ENCODE measurements around the gene CHCHD6. TPM values are rescaled to one million over a fixed set of nuclear protein-coding genes. Genes with fewer than 3 reads are reported as not detected.

CHCHD6 gene
- total RNA-seq, 1 donor from 2014 or later, result 15.7 TPM

GRCh38 chr3:126859415-126860246 is 155.6 kb downstream of the CHCHD6 start:
- H3K27me3 Mint-ChIP-seq (ENCODE audit: low read depth), result no peaks in the 10 kb centered on the region

DNA sequence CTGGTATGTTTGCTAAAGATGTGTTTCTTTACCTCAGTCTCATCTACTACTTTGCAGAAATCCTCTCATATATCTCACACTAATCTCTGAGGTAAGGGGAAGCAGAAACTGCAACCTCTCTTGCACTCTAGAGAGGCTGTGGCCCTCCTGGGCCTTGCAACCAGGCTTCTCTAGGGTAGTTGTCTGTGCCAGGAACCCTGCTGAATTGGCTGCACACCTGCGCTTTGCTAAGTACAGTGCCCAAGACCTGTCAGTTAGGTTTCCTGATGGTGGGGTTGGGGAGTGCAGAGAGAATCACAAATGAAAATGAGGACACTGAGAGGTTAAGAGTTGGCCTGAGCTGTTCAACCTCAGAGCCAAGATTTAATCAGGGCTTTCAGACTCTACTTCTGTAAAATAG is 161.7 kb downstream of the CHCHD6 start:
- no peaks in the 10 kb centered on the region for H3K27me3 Mint-ChIP-seq (ENCODE audit: low read depth)
- no peak overlapping the region for H3K4me3 Mint-ChIP-seq (ENCODE audit: low read depth)
- H3K4me1 Mint-ChIP-seq (ENCODE audit: low read depth), result no peaks in the 10 kb centered on the region
- peaks cover 10% of the 10 kb centered on the region for H3K36me3 Mint-ChIP-seq (ENCODE audit: low read depth)
- DNase-seq (ENCODE audit: low spot score), result no peak
- intact Hi-C loops (cut with micrococcal nuclease), result no loop called here
- peaks cover 8% of the 10 kb centered on the region for H3K9me3 Mint-ChIP-seq
- H3K27ac Mint-ChIP-seq, result no peak overlapping the region

More at GRCh38 chr3:126859415-126860246, 155.6 kb downstream of the CHCHD6 start:
- no peak for DNase-seq (ENCODE audit: low spot score)
- Mint-ChIP-seq H3K9me3 (no peaks in the 10 kb centered on the region), H3K36me3 (ENCODE audit: low read depth) (no peaks in the 10 kb centered on the region), H3K27ac (no peak overlapping the region), H3K4me3 (ENCODE audit: low read depth) (no peak overlapping the region), H3K4me1 (ENCODE audit: low read depth) (no peaks in the 10 kb centered on the region)
- intact Hi-C loops (cut with micrococcal nuclease), result no loop called here

GRCh38 chr3:126866175-126866759 is 162.2 kb downstream of the CHCHD6 start:
- Mint-ChIP-seq H3K27ac (no peak overlapping the region), H3K4me3 (ENCODE audit: low read depth) (no peak overlapping the region), H3K4me1 (ENCODE audit: low read depth) (no peaks in the 10 kb centered on the region), H3K9me3 (peaks cover 8% of the 10 kb centered on the region), H3K36me3 (ENCODE audit: low read depth) (peaks cover 10% of the 10 kb centered on the region), H3K27me3 (ENCODE audit: low read depth) (no peaks in the 10 kb centered on the region)
- intact Hi-C loops (cut with micrococcal nuclease), result no loop called here
- no peak for DNase-seq (ENCODE audit: low spot score)

DNA sequence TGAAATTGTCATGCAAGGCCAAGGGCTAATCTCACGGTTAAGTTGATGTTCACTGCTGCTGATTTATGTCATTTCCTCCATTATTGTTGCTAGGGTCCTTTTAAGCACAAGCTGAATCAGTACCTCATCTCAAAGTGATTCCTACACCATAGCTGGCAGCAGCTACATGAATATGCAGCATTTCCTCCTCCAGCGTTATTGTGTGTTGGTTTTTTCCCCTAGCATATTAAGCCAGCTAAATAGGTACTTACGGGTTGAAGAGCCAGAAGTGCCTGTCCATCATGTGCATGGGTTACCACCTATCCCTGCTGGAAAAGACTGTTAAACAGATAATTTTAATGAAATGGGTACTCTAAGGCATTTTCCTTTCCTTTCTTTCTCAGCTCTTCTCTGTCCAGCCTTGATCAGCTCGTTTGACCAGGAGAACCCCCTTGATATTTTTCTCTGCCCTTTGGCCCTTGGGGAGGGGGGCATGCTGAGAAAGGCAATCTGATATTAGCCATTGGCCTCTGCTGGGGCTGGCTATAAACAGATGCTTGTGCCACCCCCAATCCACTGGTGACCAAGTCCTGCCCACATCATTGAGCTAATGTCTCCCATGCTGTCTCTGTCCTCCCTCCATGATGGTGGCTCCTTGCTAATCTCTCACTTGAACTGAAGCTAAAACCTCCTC is 163.3 kb downstream of the CHCHD6 start:
- no peak overlapping the region for H3K4me3 Mint-ChIP-seq (ENCODE audit: low read depth)
- H3K36me3 Mint-ChIP-seq (ENCODE audit: low read depth), result peaks cover 10% of the 10 kb centered on the region
- H3K27me3 Mint-ChIP-seq (ENCODE audit: low read depth), result no peaks in the 10 kb centered on the region
- H3K4me1 Mint-ChIP-seq (ENCODE audit: low read depth), result no peaks in the 10 kb centered on the region
- no peak overlapping the region for H3K27ac Mint-ChIP-seq
- DNase-seq (ENCODE audit: low spot score), result no peak
- intact Hi-C loops (cut with micrococcal nuclease), result no loop called here
- H3K9me3 Mint-ChIP-seq, result peaks cover 8% of the 10 kb centered on the region

GRCh38 chr3:126867863-126868200 is 163.8 kb downstream of the CHCHD6 start:
- Mint-ChIP-seq H3K4me3 (ENCODE audit: low read depth) (no peak overlapping the region), H3K9me3 (peaks cover 8% of the 10 kb centered on the region), H3K36me3 (ENCODE audit: low read depth) (peaks cover 10% of the 10 kb centered on the region), H3K4me1 (ENCODE audit: low read depth) (no peaks in the 10 kb centered on the region), H3K27me3 (ENCODE audit: low read depth) (no peaks in the 10 kb centered on the region), H3K27ac (no peak overlapping the region)
- no peak for DNase-seq (ENCODE audit: low spot score)
- intact Hi-C loops (cut with micrococcal nuclease), result no loop called here

- peaks cover under 1% of the 10 kb centered on the region for H3K9me3 Mint-ChIP-seq
- no peak overlapping the region for H3K27ac Mint-ChIP-seq
- no peak overlapping the region for H3K4me3 Mint-ChIP-seq (ENCODE audit: low read depth)
- peaks cover 3% of the 10 kb centered on the region for H3K36me3 Mint-ChIP-seq (ENCODE audit: low read depth)
- no peak for DNase-seq (ENCODE audit: low spot score)
- H3K4me1 Mint-ChIP-seq (ENCODE audit: low read depth), result no peaks in the 10 kb centered on the region
- intact Hi-C loops (cut with micrococcal nuclease), result no loop called here
- no peaks in the 10 kb centered on the region for H3K27me3 Mint-ChIP-seq (ENCODE audit: low read depth)
Observed at GRCh38 chr3:126870608-126871210, 166.7 kb downstream of the CHCHD6 start.

DNA sequence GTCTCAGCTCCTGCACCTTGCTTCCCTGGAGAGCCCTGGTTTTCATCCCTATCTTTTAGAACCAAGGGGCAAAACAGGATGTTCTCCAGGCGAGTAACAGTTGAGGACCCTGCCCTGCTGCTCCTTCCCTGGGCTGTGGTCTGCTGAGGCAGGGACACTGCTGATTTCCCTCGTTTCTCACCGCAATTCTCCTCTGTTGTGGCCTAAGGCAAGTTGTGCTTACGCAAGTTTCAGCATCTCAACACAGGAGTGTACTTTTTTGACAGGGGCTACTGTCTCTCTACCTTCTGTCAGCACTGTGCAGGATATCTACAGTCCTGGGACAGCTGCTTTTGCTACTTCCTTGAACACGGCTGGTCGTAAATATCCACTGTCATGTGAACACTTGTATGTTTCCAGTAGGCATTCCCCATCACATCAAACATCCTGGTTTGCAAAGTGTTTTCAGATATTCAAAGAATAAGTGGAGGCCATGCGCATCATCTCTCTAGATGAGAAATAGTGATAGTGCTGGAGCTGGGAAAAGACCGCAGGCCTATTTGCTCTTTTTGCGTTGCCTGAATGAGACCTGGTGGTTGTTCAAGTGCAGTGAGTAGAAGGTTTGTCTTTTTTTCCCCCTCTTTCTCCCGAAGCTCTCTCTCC is 168.8 kb downstream of the CHCHD6 start:
- H3K36me3 Mint-ChIP-seq (ENCODE audit: low read depth), result no peaks in the 10 kb centered on the region
- H3K4me3 Mint-ChIP-seq (ENCODE audit: low read depth), result no peak overlapping the region
- no peaks in the 10 kb centered on the region for H3K9me3 Mint-ChIP-seq
- no peak overlapping the region for H3K27ac Mint-ChIP-seq
- no peak for DNase-seq (ENCODE audit: low spot score)
- H3K4me1 Mint-ChIP-seq (ENCODE audit: low read depth), result no peaks in the 10 kb centered on the region
- intact Hi-C loops (cut with micrococcal nuclease), result no loop called here
- H3K27me3 Mint-ChIP-seq (ENCODE audit: low read depth), result no peaks in the 10 kb centered on the region

- no peaks in the 10 kb centered on the region for H3K27me3 Mint-ChIP-seq (ENCODE audit: low read depth)
- H3K27ac Mint-ChIP-seq, result no peak overlapping the region
- H3K36me3 Mint-ChIP-seq (ENCODE audit: low read depth), result no peaks in the 10 kb centered on the region
- H3K4me1 Mint-ChIP-seq (ENCODE audit: low read depth), result no peaks in the 10 kb centered on the region
- H3K9me3 Mint-ChIP-seq, result no peaks in the 10 kb centered on the region
- H3K4me3 Mint-ChIP-seq (ENCODE audit: low read depth), result no peak overlapping the region
- no peak for DNase-seq (ENCODE audit: low spot score)
- intact Hi-C loops (cut with micrococcal nuclease), result no loop called here
Observed at GRCh38 chr3:126873416-126873815, 169.4 kb downstream of the CHCHD6 start.

- Mint-ChIP-seq H3K27me3 (ENCODE audit: low read depth) (no peaks in the 10 kb centered on the region), H3K36me3 (ENCODE audit: low read depth) (no peaks in the 10 kb centered on the region), H3K9me3 (no peaks in the 10 kb centered on the region), H3K27ac (no peak overlapping the region), H3K4me1 (ENCODE audit: low read depth) (no peaks in the 10 kb centered on the region), H3K4me3 (ENCODE audit: low read depth) (no peak overlapping the region)
- DNase-seq (ENCODE audit: low spot score), result no peak
- intact Hi-C loops (cut with micrococcal nuclease), result no loop called here
Observed at GRCh38 chr3:126878664-126879063, 174.6 kb downstream of the CHCHD6 start.

- Mint-ChIP-seq H3K4me1 (ENCODE audit: low read depth) (no peaks in the 10 kb centered on the region), H3K4me3 (ENCODE audit: low read depth) (no peak overlapping the region), H3K36me3 (ENCODE audit: low read depth) (no peaks in the 10 kb centered on the region), H3K27me3 (ENCODE audit: low read depth) (no peaks in the 10 kb centered on the region), H3K27ac (no peak overlapping the region), H3K9me3 (no peaks in the 10 kb centered on the region)
- no peak for DNase-seq (ENCODE audit: low spot score)
- intact Hi-C loops (cut with micrococcal nuclease), result no loop called here
Observed at GRCh38 chr3:126880901-126881300, 176.9 kb downstream of the CHCHD6 start.

GRCh38 chr3:126881861-126882260 is 177.8 kb downstream of the CHCHD6 start:
- Mint-ChIP-seq H3K27me3 (ENCODE audit: low read depth) (no peaks in the 10 kb centered on the region), H3K4me1 (ENCODE audit: low read depth) (no peaks in the 10 kb centered on the region), H3K4me3 (ENCODE audit: low read depth) (no peak overlapping the region), H3K36me3 (ENCODE audit: low read depth) (no peaks in the 10 kb centered on the region), H3K27ac (no peak overlapping the region), H3K9me3 (no peaks in the 10 kb centered on the region)
- intact Hi-C loops (cut with micrococcal nuclease), result no loop called here
- no peak for DNase-seq (ENCODE audit: low spot score)

DNA sequence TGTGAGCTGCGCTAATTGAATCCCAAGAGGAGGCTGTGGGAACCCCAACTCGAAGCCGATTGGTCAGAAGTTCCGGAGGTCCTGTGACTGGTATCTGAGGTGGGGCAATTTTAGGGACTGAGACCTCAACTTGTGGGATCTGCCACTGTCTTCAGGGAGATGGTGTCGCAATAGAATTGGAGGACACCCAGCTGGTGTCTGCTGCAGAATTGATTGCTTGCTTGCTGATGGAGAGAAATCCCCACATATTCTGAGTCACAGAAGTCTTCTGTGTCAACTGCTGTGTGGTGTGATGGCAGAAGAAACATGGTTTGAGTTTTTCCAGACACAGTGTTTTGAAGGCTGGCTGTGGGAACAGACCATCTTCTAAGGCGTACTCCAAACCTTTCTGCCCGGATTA is 179.2 kb downstream of the CHCHD6 start:
- intact Hi-C loops (cut with micrococcal nuclease), result no loop called here
- Mint-ChIP-seq H3K27ac (no peak overlapping the region), H3K9me3 (no peaks in the 10 kb centered on the region), H3K4me3 (ENCODE audit: low read depth) (no peak overlapping the region), H3K27me3 (ENCODE audit: low read depth) (no peaks in the 10 kb centered on the region), H3K4me1 (ENCODE audit: low read depth) (peaks cover 5% of the 10 kb centered on the region), H3K36me3 (ENCODE audit: low read depth) (no peaks in the 10 kb centered on the region)
- DNase-seq (ENCODE audit: low spot score), result no peak

Measured in activated T-helper 2 cell treated with anti-CD3 and anti-CD28 coated beads, Interferon-gamma antibody, Interleukin-2, Interleukin-4, amounts not matched to agents 10 μg/mL and 5 μg/mL and 100 μg/mL, durations not matched to agents 14 hours and 24 hours and 36 hours (primary cell).